Neural cell (in vitro differentiated cells): ENCODE data around the gene CLIC1.

ENCODE experiments used
- EP300 ChIP-seq: fragments of 450-650 bp; conservative IDR thresholded peaks from 2 replicates; pipeline ENCODE4 v1.6.1; 2014; ENCODE audit warnings: antibody characterized with exemption, mild to moderate bottlenecking, moderate library complexity; ENCODE audit not compliant: poor library complexity, severe bottlenecking
- EZH2 ChIP-seq: fragments of 200-600, 300-800 bp; shearing (Covaris generic), sonication (generic); IDR thresholded peaks from 2 replicates; pipeline ENCODE4 v1.6.1; 2014; ENCODE audit warnings: antibody characterized with exemption, low read length, borderline replicate concordance, mild to moderate bottlenecking; ENCODE audit not compliant: insufficient read depth, poor library complexity, severe bottlenecking
- MXI1 ChIP-seq: fragments of 450-650 bp; conservative IDR thresholded peaks from 2 replicates; pipeline ENCODE4 v1.6.1; 2014; ENCODE audit warnings: antibody characterized with exemption, mild to moderate bottlenecking; ENCODE audit not compliant: poor library complexity, severe bottlenecking
- POLR2AphosphoS5 ChIP-seq: IDR thresholded peaks from 2 replicates; pipeline ENCODE4 v1.6.1; 2012
- RAD21 ChIP-seq: fragments of 450-650 bp; conservative IDR thresholded peaks from 2 replicates; pipeline ENCODE4 v1.6.1; 2014; ENCODE audit warnings: antibody characterized with exemption, mild to moderate bottlenecking, moderate library complexity
- SMC3 ChIP-seq: fragments of 450-650 bp; conservative IDR thresholded peaks from 2 replicates; pipeline ENCODE4 v1.6.1; 2014; ENCODE audit warnings: antibody characterized with exemption, mild to moderate bottlenecking, moderate library complexity; ENCODE audit not compliant: poor library complexity
- TAF1 ChIP-seq: IDR thresholded peaks from 2 replicates; pipeline ENCODE4 v1.6.1; 2012; ENCODE audit warnings: low read depth
- TF ChIP-seq, protein P1 (sequence below): fragments of 450-650 bp; IDR thresholded peaks from 2 replicates; pipeline ENCODE4 v1.5.1; 2014; ENCODE audit warnings: antibody characterized with exemption, mild to moderate bottlenecking, moderate library complexity; ENCODE audit not compliant: poor library complexity, severe bottlenecking
- TF ChIP-seq, protein P2 (sequence below): IDR thresholded peaks from 2 replicates; pipeline ENCODE4 v1.6.1; 2012; ENCODE audit warnings: borderline replicate concordance

DNA sequence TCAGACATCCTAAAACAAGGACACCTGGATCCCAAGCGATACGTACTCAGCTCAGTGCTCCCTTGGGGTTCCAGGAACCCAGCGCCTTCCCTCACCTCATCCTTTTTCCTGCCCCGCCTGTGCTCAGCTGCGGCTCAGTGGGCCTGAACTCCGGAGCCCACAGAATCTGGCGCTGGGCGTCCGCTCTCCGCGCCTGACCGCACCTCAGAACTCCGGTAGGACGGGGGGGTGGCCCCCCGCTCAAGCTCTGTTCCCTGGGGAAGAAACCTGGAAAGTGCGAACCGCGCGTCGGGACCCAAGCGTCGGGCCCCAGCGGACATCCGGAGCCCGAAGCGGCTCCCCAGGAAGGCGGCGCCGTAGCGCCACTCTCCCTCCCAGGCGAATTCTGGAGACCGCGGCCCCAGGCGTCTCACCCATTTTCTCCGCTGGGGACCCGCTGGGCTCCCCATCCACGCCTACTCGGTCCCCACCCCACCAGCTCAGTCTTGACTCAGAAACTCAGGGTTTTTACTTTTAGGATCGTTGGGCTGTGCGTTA is 55.1 kb downstream of the CLIC1 start:
- TF ChIP-seq TAF1: no peak
- no peak for TF ChIP-seq MXI1
- TF ChIP-seq, protein P1, sequence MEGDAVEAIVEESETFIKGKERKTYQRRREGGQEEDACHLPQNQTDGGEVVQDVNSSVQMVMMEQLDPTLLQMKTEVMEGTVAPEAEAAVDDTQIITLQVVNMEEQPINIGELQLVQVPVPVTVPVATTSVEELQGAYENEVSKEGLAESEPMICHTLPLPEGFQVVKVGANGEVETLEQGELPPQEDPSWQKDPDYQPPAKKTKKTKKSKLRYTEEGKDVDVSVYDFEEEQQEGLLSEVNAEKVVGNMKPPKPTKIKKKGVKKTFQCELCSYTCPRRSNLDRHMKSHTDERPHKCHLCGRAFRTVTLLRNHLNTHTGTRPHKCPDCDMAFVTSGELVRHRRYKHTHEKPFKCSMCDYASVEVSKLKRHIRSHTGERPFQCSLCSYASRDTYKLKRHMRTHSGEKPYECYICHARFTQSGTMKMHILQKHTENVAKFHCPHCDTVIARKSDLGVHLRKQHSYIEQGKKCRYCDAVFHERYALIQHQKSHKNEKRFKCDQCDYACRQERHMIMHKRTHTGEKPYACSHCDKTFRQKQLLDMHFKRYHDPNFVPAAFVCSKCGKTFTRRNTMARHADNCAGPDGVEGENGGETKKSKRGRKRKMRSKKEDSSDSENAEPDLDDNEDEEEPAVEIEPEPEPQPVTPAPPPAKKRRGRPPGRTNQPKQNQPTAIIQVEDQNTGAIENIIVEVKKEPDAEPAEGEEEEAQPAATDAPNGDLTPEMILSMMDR: no peak
- TF ChIP-seq, protein P2, sequence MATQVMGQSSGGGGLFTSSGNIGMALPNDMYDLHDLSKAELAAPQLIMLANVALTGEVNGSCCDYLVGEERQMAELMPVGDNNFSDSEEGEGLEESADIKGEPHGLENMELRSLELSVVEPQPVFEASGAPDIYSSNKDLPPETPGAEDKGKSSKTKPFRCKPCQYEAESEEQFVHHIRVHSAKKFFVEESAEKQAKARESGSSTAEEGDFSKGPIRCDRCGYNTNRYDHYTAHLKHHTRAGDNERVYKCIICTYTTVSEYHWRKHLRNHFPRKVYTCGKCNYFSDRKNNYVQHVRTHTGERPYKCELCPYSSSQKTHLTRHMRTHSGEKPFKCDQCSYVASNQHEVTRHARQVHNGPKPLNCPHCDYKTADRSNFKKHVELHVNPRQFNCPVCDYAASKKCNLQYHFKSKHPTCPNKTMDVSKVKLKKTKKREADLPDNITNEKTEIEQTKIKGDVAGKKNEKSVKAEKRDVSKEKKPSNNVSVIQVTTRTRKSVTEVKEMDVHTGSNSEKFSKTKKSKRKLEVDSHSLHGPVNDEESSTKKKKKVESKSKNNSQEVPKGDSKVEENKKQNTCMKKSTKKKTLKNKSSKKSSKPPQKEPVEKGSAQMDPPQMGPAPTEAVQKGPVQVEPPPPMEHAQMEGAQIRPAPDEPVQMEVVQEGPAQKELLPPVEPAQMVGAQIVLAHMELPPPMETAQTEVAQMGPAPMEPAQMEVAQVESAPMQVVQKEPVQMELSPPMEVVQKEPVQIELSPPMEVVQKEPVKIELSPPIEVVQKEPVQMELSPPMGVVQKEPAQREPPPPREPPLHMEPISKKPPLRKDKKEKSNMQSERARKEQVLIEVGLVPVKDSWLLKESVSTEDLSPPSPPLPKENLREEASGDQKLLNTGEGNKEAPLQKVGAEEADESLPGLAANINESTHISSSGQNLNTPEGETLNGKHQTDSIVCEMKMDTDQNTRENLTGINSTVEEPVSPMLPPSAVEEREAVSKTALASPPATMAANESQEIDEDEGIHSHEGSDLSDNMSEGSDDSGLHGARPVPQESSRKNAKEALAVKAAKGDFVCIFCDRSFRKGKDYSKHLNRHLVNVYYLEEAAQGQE: no peak
- no peak for TF ChIP-seq EZH2
- no peak for TF ChIP-seq POLR2AphosphoS5
- no peak for TF ChIP-seq EP300
- TF ChIP-seq SMC3: no peak
- no peak for TF ChIP-seq RAD21
